GM18502 (cell line): ENCODE data around the gene LMTK3.

Experiments used
- ATAC-seq: cut with Tn5 transposase; IDR thresholded peaks from one replicate; pipeline ENCODE4 v1.9.1; 2021; ENCODE audit warnings: mild to moderate bottlenecking; ENCODE audit not compliant: unreplicated experiment, poor library complexity

The LMTK3 gene

DNA sequence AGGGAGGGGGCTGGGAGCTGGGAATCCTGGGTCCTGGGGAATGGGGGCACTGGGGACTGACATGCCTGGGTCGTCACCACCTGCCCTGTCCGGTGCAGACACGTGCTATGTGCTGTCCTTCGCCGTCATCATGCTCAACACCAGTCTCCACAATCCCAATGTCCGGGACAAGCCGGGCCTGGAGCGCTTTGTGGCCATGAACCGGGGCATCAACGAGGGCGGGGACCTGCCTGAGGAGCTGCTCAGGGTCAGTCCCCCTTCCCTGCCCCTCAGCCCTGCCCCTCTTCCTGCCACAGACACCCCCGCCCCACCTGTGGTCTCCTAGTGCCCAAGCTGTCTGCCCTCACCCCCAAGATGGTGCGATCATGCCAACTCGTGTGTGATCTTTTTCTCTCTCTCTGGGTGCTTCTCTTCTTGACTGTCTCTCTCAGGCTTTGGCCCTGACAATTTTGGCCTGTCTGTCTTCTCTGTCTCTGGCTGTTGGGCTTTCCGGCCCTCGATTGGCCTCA, 37.5 kb downstream of the LMTK3 start:
- no peak for ATAC-seq

DNA sequence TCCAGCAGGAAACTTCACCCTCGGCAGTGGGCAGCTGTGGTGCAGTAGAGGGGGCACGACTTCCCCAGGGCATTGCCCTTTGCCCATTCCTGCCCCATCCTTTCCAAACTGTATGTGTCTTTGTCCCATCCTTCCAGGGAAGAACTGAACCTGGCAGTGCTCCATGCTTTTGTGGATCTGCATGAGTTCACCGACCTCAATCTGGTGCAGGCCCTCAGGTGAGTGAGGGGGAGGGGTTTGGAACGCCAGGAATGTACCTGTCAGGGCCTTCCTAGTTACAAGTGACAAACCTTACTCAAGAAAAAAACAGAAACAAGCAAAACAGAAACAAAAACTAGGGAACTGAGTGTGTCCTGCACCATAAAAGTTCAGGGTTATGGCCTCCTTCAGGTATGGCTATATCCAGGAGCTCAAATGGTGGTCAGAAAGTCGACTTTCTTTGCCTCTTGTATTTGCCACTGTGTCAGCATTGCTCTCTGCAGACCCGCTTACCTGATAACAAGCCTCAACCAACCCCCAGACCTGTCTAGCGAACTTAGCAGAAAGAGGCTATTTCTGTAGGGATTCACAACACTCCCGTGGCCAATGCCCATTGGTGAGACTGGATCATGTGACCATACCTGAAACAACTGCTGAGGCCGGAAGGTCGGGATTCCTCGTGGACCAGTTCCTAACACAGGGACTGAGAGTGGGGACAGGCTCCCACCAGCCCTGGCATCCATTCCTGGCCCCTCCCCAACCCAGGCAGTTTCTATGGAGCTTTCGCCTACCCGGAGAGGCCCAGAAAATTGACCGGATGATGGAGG, 38.3 kb downstream of the LMTK3 start:
- no peak for ATAC-seq

DNA sequence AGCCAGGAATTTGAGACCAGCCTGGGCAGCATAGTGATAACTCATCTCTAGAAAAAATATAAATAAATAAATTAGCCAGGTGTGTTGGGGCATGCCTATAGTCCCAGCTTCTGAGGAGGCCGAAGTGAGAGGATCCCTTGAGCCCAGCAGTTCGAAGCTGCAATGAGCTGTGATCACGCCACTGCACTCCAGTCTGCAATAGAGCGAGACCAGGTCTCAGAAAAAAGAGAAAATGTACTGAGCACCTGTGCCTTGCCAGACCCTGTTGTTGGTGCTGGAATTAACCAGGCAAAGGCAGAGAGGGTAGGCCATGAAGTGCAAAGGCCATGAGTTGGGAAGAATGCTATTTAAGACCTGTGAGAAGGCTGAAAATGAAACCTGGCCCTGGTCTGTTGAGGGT, 39.8 kb downstream of the LMTK3 start:
- ATAC-seq: no peak

DNA sequence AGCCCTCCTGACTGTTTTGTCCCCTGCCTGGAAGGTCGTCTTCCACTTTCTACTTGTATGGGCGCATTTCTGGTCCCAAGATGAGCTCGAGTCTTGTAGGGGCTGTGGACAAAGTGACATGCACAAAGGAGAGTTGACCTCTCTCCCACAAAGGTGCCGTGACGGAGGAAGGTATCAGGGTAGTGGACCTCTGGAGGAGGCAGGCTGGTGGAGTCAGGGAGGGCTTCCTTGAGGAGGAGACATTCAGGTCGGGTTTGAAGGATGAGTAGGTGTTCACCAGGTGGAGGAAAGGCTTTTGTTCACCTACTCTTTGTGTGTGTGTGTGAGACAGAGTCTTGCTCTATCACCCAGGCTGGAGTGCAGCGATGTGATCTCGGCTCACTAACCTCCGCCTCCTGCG, 40.8 kb downstream of the LMTK3 start:
- ATAC-seq: no peak

DNA sequence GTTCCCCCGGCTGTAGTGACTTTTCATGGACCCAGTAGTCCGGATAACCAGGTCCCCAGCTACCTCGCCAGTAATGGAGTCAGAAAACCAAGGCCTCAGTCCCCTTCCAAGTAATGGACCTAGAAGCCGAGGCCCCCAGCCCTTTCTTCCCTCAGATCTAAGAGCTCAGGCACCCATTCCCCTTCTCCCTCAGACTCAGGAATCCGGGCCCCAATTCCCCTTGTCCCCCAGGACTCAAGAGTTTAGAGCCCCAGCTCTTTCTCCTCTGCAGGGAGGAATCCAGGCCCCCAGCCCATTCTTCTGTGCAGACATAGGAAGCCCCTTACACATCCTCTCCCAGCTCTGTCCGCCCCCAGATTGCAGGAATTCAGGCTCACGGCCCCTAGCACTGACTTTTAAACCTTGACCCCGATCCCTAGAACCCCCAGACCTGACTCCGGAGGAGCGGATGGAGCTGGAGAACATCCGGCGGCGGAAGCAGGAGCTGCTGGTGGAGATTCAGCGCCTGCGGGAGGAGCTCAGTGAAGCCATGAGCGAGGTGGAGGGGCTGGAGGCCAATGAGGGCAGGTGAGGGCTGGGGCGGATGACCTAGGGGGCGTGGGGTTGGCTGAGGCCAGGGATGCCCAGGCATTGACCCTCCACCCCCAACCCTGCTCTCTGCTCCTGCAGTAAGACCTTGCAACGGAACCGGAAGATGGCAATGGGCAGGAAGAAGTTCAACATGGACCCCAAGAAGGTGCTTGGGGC, 41.5 kb downstream of the LMTK3 start:
- ATAC-seq: no peak

DNA sequence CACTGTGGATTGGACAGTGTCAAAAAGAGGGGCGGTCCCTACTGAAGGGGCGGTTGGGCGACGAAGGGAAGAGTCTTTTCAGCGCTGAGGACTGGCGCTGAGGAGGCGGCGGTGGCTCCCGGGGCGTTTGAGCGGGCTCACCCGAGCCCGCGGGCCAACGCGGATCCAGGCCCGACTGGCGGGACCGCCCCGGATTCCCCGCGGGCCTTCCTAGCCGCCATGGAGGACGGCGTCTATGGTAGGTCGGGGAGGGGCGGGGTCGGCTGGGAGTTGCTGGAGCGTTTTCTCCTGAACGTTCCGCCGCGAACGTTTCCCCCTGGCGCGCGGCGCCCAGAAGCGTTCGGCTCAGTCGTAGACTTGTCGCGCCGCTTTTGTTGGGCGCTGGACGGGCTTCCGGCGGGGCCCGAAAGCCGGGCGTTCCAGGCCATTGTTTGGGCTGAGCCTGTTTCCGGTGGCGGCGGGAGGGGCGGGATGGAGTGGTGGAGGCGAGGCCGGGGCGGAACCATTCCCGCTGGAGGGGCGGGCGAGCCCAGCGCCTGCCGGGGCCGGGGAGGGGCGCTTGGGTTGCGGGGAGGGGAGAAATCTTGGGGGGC, 42.2 kb downstream of the LMTK3 start, which contains the start of gene CYTH2:
Gene CYTH2 (plus strand): TSS at position 81 of the 593 bp plus-strand sequence. CDS start 139 bp downstream, at position 220.
- ATAC-seq: peak; percentile 23

DNA sequence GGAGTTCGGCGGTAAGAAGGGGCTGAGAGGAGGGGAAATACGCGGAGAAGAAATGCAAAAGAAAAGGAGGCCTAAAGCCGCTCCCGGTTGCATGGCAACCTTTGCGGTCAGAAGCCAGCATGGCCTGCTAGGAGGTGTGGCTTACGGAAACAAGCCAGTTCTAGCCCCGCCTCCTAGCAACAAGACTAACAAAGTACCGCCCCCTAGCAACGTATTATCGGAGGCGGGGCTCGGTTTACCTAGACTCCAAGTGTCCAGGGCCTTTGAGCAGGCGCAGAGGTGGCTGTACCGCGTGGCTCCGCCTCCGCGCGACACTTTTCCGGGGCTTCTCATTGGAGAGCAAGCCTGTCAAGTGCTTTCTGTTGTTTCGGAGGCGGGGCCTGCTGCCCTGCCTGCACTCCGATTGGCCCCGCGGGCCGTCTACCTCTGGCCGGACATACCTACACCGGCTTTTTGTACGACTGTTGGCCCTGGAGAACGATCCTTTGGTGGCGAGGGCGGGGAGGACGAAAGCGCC, 42.8 kb downstream of the LMTK3 start:
- peak; percentile 90 for ATAC-seq

DNA sequence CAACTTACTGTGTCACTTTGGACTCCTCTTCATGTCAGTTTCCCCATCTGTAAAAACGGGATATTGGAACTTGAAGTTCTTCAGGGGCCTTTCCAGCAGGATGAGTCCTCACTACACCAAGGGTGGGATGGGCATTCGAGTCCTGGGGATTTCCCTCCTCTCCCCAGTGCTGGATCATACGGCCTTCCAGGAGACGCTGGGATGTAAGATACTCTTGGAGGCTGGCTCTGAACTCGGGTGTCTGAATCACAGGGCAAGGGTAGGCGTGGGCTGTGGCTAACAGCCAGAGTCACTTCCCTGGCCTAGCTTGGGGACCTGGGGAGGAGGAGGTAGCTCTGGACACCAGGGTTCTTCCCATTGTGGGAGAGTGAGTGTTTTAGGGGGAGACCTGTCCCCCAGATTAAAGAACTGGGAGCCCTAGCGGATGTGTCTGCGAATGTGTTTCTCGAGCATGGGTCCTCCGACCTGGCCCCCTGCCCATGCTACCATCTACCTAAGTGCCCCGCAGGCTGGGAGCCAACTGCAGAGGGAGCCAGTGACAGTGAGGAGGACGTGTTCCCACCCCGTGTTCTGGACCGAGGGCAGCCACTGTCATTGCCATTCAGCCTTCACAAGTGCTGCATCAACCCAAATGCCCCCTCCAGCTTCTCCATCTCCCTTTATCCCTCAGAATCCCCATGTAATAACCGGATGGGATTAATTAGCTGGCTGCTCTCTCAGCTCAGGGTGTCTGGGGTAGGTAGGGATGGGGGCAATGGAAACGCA, 44.9 kb downstream of the LMTK3 start:
- no peak for ATAC-seq

DNA sequence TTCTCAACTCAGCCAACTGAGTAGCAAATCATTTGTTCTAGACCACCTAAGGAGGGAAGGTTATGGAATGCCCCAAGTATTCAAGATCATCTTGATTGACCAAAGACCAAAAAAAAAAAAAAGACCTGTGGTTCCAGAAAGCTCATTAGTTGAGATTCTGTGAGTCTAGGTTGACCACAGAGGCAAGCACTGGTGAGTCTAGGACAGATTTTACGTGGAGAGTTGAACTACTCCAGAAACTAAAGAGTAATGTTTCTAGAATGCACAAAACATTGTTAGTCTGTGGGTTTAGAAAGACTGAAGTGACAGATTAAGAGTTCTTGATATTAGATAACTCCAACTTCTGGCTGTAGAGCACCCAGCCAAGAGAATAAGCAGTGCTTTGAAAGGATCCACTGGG, 46.4 kb downstream of the LMTK3 start:
- no peak for ATAC-seq

DNA sequence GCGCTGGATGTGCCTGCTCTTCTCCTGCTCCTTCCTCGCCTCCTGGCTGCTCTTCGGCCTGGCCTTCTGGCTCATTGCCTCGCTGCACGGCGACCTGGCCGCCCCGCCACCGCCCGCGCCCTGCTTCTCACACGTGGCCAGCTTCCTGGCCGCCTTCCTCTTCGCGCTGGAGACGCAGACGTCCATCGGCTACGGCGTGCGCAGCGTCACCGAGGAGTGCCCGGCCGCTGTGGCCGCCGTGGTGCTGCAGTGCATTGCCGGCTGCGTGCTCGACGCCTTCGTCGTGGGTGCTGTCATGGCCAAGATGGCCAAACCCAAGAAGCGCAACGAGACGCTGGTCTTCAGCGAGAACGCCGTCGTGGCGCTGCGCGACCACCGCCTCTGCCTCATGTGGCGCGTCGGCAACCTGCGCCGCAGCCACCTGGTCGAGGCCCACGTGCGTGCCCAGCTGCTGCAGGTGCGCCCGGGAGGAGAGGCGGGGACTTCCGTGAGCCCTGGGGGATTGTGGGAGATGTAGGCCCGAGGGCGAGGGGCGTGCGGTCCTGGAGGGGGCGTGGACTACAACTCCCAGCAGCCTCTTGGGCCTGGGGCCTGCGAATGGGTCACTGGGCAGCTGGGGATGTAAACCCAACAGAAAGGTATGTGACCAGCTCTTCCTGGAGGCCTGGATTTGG, 49.5 kb downstream of the LMTK3 start:
- ATAC-seq: no peak

DNA sequence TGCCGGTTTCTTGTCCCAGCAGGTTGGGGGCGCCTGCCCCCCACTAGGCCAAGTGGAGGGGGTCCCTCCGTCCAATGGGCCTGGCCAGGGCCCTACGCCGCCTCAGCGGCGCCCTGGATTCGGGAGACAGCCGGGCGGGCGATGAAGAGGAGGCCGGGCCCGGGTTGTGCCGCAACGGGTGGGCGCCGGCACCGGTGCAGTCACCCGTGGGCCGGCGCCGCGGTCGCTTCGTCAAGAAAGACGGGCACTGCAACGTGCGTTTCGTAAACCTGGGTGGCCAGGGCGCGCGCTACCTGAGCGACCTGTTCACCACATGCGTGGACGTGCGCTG, 50.0 kb downstream of the LMTK3 start:
- no peak for ATAC-seq

DNA sequence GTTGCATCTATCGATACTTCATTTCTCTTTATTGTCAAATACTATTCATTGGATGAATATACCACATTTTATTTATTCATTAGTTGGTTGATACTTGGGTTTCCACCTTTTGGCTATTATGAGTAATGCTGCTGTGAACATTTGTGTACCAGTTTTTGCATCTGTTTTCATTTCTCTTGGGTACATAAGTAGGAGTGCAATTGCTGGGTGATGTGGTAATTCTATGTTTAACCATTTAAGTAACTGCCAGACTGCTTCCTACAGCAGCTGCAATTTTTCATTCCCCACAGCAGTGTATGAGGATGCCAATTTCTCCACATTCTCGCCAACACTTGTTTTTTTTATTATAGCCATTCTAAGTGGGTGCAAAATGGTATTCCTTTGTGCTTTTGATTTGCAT, 53.6 kb downstream of the LMTK3 start:
- ATAC-seq: no peak

DNA sequence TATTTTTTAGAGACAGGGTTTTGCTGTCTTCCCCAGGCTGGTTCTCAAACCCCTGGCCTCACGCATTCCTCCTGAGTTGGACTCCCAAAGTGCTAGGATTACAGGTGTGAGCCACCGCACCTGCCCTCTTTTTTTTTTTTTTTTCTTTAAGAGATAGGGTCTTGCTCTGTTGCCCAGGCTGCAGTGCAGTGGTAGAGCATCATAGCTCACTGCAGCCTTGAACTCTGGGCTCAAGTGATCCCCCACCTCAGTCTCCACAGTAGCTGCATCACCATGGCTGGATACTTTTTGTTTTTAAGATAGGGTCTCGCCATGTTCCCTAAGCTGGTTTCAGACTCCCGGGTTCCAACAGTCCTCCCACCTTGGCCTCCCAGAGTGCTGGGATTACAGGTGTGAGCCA, 54.8 kb downstream of the LMTK3 start:
- no peak for ATAC-seq

DNA sequence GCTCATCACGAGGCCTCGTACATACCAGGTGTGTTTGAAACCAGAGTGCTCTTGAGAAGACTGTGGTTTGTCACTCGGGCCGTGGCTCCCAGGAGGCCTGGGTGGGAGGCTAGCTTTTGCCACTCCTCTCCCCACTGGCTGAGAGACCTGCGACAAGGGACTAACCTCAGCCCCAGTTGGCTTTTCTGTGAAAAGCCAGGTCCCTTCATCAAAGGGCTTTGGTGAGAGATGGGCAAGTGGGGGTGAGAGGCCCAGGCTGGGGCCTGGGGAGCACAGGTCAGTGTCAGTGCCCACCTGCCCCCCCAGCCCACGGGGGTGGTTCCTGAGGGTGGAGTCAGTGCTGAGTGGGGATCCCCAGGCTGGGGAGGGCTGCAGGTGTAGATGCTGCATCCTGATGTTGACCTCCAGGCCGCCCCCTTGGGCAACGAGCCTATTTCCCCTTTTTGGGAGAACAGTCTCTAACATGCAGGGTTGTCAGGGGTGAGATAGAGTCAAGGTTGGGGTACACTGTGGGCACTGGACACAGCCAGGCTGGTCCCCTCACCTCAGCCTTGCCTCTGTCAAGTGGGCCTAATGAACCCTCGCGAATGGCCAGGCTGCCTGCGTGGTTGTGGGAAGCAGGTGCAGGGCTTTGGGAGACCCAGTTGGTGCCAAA, 55.6 kb downstream of the LMTK3 start:
- no peak for ATAC-seq

DNA sequence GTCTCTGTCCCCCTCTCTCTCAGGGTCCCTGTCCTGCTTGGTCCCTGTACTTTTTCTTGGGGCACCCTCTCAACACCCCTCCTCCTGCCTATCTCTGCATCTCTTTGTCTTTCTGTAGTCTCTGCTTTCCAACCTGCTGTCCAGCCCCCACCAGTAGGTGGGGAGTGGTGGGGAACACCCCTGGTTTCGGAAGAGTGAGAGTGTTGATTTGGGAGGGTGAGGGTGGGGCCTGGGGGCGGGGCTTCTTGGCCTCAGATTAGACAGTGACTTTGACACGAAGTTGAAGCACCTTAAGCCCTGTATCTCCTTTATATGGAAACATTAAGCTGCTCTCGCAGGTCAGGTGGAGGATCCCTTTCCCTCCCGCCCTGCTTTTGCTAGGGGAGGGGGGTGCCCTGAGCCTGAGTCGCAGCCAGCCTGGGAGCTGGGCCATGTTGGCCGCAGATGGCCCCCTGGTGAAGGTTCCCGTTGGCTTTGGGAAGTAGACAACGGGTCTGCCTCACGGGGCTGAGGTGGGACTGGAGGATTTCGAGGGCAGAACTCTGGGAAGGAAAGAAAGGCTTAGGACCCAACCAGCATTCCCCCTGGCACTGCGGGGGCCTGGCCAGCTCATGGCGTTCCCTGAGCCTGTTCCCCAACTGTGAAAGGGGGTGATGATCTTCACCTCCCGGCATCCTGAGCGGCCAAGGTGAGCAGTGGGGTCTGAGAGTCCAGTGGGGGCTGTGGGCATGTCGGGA, 56.3 kb downstream of the LMTK3 start, which contains the start of gene KCNJ14:
Gene KCNJ14 (plus strand): TSS at position 404 of the 737 bp plus-strand sequence. CDS start 6,151 bp downstream, outside the sequence.
- ATAC-seq: no peak

DNA sequence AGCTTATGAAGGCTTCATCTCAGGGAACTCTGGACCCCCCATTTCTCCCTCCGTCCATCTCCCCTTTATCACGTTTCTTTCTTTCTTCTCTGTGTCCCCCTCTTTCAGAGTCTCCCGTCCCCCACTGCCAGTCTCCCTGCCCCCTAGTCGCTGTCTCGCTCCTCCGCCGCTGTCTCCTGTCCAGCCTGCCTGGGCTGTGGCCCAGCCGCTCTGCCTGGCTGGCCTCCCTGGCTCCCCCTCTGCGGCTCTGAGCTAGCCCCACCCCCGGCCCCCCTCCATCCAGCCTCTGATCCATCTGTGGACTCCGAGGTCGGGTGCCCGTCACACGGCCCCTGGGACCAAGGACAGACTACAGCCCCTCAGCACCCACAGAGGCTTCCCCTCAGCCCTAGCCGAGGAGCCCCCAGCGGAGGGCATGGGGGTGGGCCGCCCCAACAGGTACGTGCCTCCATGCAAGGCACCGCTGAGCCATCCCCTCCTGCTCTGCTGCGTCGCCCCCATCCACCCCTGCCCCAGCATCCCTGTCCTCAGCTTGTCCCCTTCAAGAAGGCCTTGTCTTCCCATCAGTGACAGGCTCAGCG, 57.4 kb downstream of the LMTK3 start:
- no peak for ATAC-seq

DNA sequence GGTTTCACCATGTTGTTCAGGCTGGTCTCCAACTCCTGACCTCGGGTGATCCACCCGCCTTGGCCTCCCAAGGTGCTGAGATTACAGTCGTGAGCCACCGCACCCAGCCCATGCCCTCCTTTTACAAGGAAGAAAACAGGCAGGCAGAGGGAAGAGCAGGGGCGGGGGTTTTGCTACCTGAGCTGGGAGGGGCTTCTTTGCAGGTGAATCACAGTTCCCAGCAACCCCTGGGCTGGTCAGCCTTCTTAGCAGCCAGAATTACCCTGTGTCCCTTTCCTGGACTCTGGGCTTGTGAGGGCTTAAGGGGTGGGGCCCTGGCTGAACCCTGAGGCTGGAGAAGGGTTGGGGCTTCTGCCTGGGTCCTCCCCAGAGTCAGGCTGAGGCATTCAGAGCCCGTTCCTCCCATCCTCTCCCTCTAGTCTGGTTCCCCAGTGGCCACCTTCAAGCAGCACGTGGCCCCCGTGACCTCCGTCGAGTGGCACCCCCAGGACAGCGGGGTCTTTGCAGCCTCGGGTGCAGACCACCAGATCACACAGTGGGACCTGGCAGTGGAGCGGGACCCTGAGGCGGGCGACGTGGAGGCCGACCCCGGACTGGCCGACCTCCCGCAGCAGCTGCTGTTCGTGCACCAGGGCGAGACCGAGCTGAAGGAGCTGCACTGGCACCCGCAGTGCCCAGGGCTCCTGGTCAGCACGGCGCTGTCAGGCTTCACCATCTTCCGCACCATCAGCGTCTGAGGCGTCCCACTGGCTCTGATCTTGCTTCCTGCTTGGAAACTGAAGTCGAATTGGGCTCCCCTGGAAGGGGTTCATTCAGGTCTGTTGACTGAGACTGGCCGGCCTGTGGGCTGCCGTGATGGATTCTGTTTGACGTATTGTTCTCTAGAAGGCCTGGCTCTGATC, 59.1 kb downstream of the LMTK3 start:
- no peak for ATAC-seq
